ENCODE results near the gene ULK1.

The ULK1 gene

GRCh38 chr12:131893605-131894312 lies 663 bp upstream of the ULK1 start:
- no peak for FAIRE-seq

GRCh38 chr12:131894981-131895639 lies 688 bp downstream of the ULK1 start:
- no peak for FAIRE-seq

- FAIRE-seq, result no peak
These were observed 1.2 kb downstream of the ULK1 start for GRCh38 chr12:131895640-131896079.

GRCh38 chr12:131896080-131896810 lies 1.8 kb downstream of the ULK1 start:
- FAIRE-seq, result no peak

GRCh38 chr12:131896811-131897270 lies 2.4 kb downstream of the ULK1 start:
- no peak for FAIRE-seq

- FAIRE-seq, result no peak
These were observed 2.9 kb downstream of the ULK1 start for GRCh38 chr12:131897276-131897675.

- FAIRE-seq, result no peak
These were observed 3.5 kb downstream of the ULK1 start for GRCh38 chr12:131897875-131898274.

- FAIRE-seq, result no peak
These were observed 6.0 kb downstream of the ULK1 start for GRCh38 chr12:131900397-131900796.

- no peak for FAIRE-seq
These were observed 7.3 kb downstream of the ULK1 start for GRCh38 chr12:131901431-131902331.

GRCh38 chr12:131902332-131903241 lies 8.2 kb downstream of the ULK1 start:
- FAIRE-seq, result no peak

- no peak for FAIRE-seq
These were observed 9.1 kb downstream of the ULK1 start for GRCh38 chr12:131903270-131904255.

- FAIRE-seq, result no peak
These were observed 9.9 kb downstream of the ULK1 start for GRCh38 chr12:131904346-131904745.

GRCh38 chr12:131905081-131905629 lies 10.7 kb downstream of the ULK1 start:
- FAIRE-seq, result no peak

GRCh38 chr12:131905630-131906091 lies 11.2 kb downstream of the ULK1 start:
- FAIRE-seq, result no peak

- no peak for FAIRE-seq
These were observed 13.1 kb downstream of the ULK1 start for GRCh38 chr12:131907379-131908091.

- FAIRE-seq, result no peak
These were observed 14.0 kb downstream of the ULK1 start for GRCh38 chr12:131908092-131909080.

- no peak for FAIRE-seq
These were observed 14.8 kb downstream of the ULK1 start for GRCh38 chr12:131909081-131909751.
